Upper lobe of left lung (tissue), 6 donors: ENCODE measurements around the gene MISP. TPM values are rescaled to one million over a fixed set of nuclear protein-coding genes. Genes with fewer than 3 reads are reported as not detected.
"Not testable (repeated sequence)": the region's sequence is repeated elsewhere in the genome, so short reads cannot be mapped to it uniquely, and the experiment has no call there.

ENCODE experiments used
- ATAC-seq, 2 donors: fragments of 200-7000 bp; cut with Tn5 transposase; one replicate each; pipeline ENCODE4 v1.9.1; 2022; ENCODE audit warnings: mild to moderate bottlenecking in 2 of 2, moderate library complexity in 2 of 2; ENCODE audit not compliant: low FRiP score in 2 of 2
- DNase-seq, 2 donors: peaks; one replicate each; pipeline ENCODE4 v3.0.0-alpha.2; 2019 to 2020
- H3K27ac ChIP-seq, 4 donors: fragments of 200-600 bp; sonication (generic); one replicate each; pipeline ENCODE4 v1.5.1; 2016 to 2019
- H3K27me3 ChIP-seq, 4 donors: fragments of 200-600 bp; sonication (generic); one replicate each; pipeline ENCODE4 v1.5.1; 2017 to 2019
- H3K36me3 ChIP-seq, 4 donors: fragments of 200-600 bp; sonication (generic); one replicate each; pipeline ENCODE4 v1.5.1; 2016 to 2019
- H3K4me1 ChIP-seq, 4 donors: fragments of 200-600 bp; sonication (generic); one replicate each; pipeline ENCODE4 v1.5.1; 2018 to 2019
- H3K4me3 ChIP-seq, 4 donors: fragments of 200-600 bp; sonication (generic); one replicate each; pipeline ENCODE4 v1.5.1; 2017 to 2019; ENCODE audit warnings: mild to moderate bottlenecking in 2 of 4, moderate library complexity in 1 of 4
- H3K9me3 ChIP-seq, 4 donors: fragments of 200-600 bp; sonication (generic); one replicate each; pipeline ENCODE4 v1.5.1; 2018 to 2019
- CTCF ChIP-seq, 6 experiments: fragments of 450-650 bp in 4 of 6; fragments of 200-600 bp in 2 of 6; sonication (generic) in 2 of 6; IDR thresholded peaks; one replicate each; pipeline ENCODE4 v1.5.1; 2016 to 2019; ENCODE audit warnings: antibody characterized with exemption in 6 of 6
- EP300 ChIP-seq, 4 donors: sonication (generic); formaldehyde crosslinking; IDR thresholded peaks; one replicate each; pipeline ENCODE4 v1.5.1; 2017; ENCODE audit warnings: antibody characterized with exemption in 4 of 4, control low read depth in 2 of 4
- POLR2A ChIP-seq, 4 donors: fragments of 450-650 bp; IDR thresholded peaks; one replicate each; pipeline ENCODE4 v1.5.1; 2016 to 2017; ENCODE audit warnings: antibody characterized with exemption in 4 of 4, mild to moderate bottlenecking in 2 of 4
- POLR2AphosphoS5 ChIP-seq, 2 donors: sonication (generic); formaldehyde crosslinking; IDR thresholded peaks; one replicate each; pipeline ENCODE4 v1.5.1; 2017; ENCODE audit warnings: antibody characterized with exemption in 2 of 2
- WGBS, 2 donors: methylation state at CpG; one replicate each; pipeline ENCODE4 v1.1.5; 2017 to 2018; 5-methylcytosine and 5-hydroxymethylcytosine counted together
- total RNA-seq, 6 donors: library from RNA; depleted of rRNA in 4 of 6; stranded (reverse); fragments of >200 nt in 4 of 6; gene quantifications; one replicate each; pipeline versions ENCODE4 v1.1.0 to v1.2.1, GENCODE V29; 2016 to 2021
- donor health status: DM: no; HTN: no; CAD: no; lungs with moderate emphysema.
- donor health status: DM: no; HTN: yes; CAD: no; lungs with severe emphysema.

MISP gene
- total RNA-seq, 6 donors from 2014 or later = 22.5 to 51.5 (median 37.5) TPM

GRCh38 chr19:723247-723646 lies 27.7 kb upstream of the MISP start:
- WGBS, 2 donors = 83% methylated on average over 13 of the region's 13 CpGs
- peaks cover 16 to 45% (median 22%) of the 10 kb centered on the region in 4 donors for H3K4me1 ChIP-seq
- peaks cover 0 to 23% (median 14%) of the 10 kb centered on the region in 4 donors for H3K27me3 ChIP-seq
- H3K4me3 ChIP-seq = no peak overlapping the region
- DNase-seq (no peak), ATAC-seq (no peak)
- peak overlapping the region in 3 of 4 donors; percentile 44 to 69 (median 46) for H3K27ac ChIP-seq
- no peak for TF ChIP-seq POLR2A (IDR thresholded peaks at IDR 0.05)
- peaks cover 0 to 8% (median 0%) of the 10 kb centered on the region in 4 donors for H3K36me3 ChIP-seq
- no peaks in the 10 kb centered on the region for H3K9me3 ChIP-seq

DNA sequence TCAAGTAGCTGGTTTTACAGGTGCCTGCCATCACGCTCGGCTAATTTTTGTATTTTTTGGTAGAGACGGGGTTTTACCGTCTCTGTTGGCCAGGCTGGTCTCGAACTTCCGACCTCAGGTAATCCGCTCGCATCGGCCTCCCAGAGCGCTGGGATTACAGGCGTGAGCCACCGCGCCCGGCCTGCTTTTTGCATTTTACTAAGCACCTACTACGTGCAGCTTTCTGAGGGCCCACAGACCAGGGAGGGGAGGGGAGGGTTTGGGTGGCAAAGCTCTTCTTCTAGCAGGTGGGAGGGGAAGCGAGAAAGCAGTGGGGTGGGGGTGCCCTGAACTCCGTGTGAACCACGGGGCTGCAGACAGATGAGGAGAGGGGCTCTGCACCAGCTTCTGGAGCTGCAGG lies 27.2 kb upstream of the MISP start:
- TF ChIP-seq CTCF (IDR thresholded peaks at IDR 0.05) = no peak
- TF ChIP-seq EP300 (IDR thresholded peaks at IDR 0.05) = no peak
- TF ChIP-seq POLR2AphosphoS5 (IDR thresholded peaks at IDR 0.05) = no peak
- TF ChIP-seq POLR2A (IDR thresholded peaks at IDR 0.05) = no peak
- no peak for ATAC-seq
- Histone ChIP-seq H3K4me3 (no peak overlapping the region), H3K9me3 (no peaks in the 10 kb centered on the region), H3K4me1 (peaks cover 15 to 49% (median 24%) of the 10 kb centered on the region in 4 donors), H3K27me3 (peaks cover 0 to 21% (median 14%) of the 10 kb centered on the region in 4 donors), H3K36me3 (peaks cover 0 to 8% (median 0%) of the 10 kb centered on the region in 4 donors), H3K27ac (no peak overlapping the region)
- DNase-seq = no peak
- WGBS, 2 donors = 92 to 93% methylated on average over 18 of the region's 18 CpGs

- H3K27ac ChIP-seq = peak overlapping the region in 1 of 4 donors; percentile 91
- WGBS, 2 donors = 82 to 83% methylated on average over 10 to 13 of the region's 13 CpGs
- ATAC-seq (no peak), DNase-seq (no peak)
- H3K36me3 ChIP-seq = peaks cover 0 to 11% (median 0%) of the 10 kb centered on the region in 4 donors
- TF ChIP-seq POLR2A (IDR thresholded peaks at IDR 0.05) (no peak), EP300 (IDR thresholded peaks at IDR 0.05) (no peak), POLR2AphosphoS5 (IDR thresholded peaks at IDR 0.05) (no peak), CTCF (IDR thresholded peaks at IDR 0.05) (no peak)
- H3K27me3 ChIP-seq = peaks cover 0 to 2% (median under 1%) of the 10 kb centered on the region in 4 donors
- H3K4me1 ChIP-seq = peaks cover 8 to 30% (median 15%) of the 10 kb centered on the region in 4 donors
- no peak overlapping the region for H3K4me3 ChIP-seq
- no peaks in the 10 kb centered on the region for H3K9me3 ChIP-seq
Observed at GRCh38 chr19:725461-726089, 25.3 kb upstream of the MISP start.

GRCh38 chr19:726993-727956 lies 23.6 kb upstream of the MISP start:
- Histone ChIP-seq H3K27me3 (no peaks in the 10 kb centered on the region), H3K27ac (peak overlapping the region; percentile 75 to 94 (median 88)), H3K36me3 (peaks cover 0 to 17% (median 0%) of the 10 kb centered on the region in 4 donors), H3K4me1 (peaks cover 8 to 25% (median 15%) of the 10 kb centered on the region in 4 donors), H3K4me3 (no peak overlapping the region), H3K9me3 (no peaks in the 10 kb centered on the region)
- ATAC-seq = peak; percentile 2 to 20
- DNase-seq = peak in 1 of 2 donors; percentile 76
- 63 to 76% methylated on average over 16 to 38 of the region's 43 CpGs for WGBS, 2 donors
- TF ChIP-seq EP300 (IDR thresholded peaks at IDR 0.05) (no peak), POLR2A (IDR thresholded peaks at IDR 0.05) (no peak), POLR2AphosphoS5 (IDR thresholded peaks at IDR 0.05) (no peak), CTCF (IDR thresholded peaks at IDR 0.05) (no peak)

GRCh38 chr19:728011-728410 lies 22.9 kb upstream of the MISP start:
- 57% methylated on average over 26 of the region's 26 CpGs; no CpG with 5 or more reads in 1 of the 2 donors for WGBS, 2 donors
- ATAC-seq (peak; percentile 33 to 81), DNase-seq (peak in 1 of 2 donors; percentile 90)
- Histone ChIP-seq H3K9me3 (no peaks in the 10 kb centered on the region), H3K27me3 (no peaks in the 10 kb centered on the region), H3K4me3 (no peak overlapping the region), H3K27ac (peak overlapping the region; percentile 75 to 94 (median 88)), H3K4me1 (peaks cover 8 to 18% (median 13%) of the 10 kb centered on the region in 4 donors), H3K36me3 (peaks cover 0 to 17% (median 0%) of the 10 kb centered on the region in 4 donors)
- TF ChIP-seq EP300 (IDR thresholded peaks at IDR 0.05) (peak in 1 of 4 donors; percentile 31), POLR2A (IDR thresholded peaks at IDR 0.05) (peak in 1 of 4 donors; percentile 1), CTCF (IDR thresholded peaks at IDR 0.05) (no peak), POLR2AphosphoS5 (IDR thresholded peaks at IDR 0.05) (peak; percentile 81 to 95)

- H3K4me3 ChIP-seq, H3K9me3 ChIP-seq, ATAC-seq, H3K27ac ChIP-seq, H3K27me3 ChIP-seq: not testable (repeated sequence)
- Histone ChIP-seq H3K4me1 (peaks cover 8 to 22% (median 12%) of the 10 kb centered on the region in 4 donors), H3K36me3 (peaks cover 0 to 17% (median 0%) of the 10 kb centered on the region in 4 donors)
- 84 to 89% methylated on average over 11 to 15 of the region's 15 CpGs for WGBS, 2 donors
- peak in 1 of 2 donors; percentile 45 for DNase-seq
Observed at GRCh38 chr19:729564-729963, 21.3 kb upstream of the MISP start.
